ENCODE measurements around the gene MREG.

The MREG gene

GRCh38 chr2:215911301-215912085 lies 101.9 kb downstream of the MREG start:
- DNase-seq (ENCODE audit: low read depth, low spot score), result no peak
- no peak for TF ChIP-seq CTCF (IDR thresholded peaks at IDR 0.05; ENCODE audit: insufficient read depth, low read length, missing control alignments)
- ChIA-PET CTCF (interaction anchor here (1.0 to 2.0 kb wide), 3 partner anchors 8 to 456 kb away, joined by 3 to 7 read pairs (median 5); no protein-coding TSS in a partner anchor), POLR2A (no interaction called here)
- no peak overlapping the region for H3K4me3 ChIP-seq (ENCODE audit: low read depth, low read length)

DNA sequence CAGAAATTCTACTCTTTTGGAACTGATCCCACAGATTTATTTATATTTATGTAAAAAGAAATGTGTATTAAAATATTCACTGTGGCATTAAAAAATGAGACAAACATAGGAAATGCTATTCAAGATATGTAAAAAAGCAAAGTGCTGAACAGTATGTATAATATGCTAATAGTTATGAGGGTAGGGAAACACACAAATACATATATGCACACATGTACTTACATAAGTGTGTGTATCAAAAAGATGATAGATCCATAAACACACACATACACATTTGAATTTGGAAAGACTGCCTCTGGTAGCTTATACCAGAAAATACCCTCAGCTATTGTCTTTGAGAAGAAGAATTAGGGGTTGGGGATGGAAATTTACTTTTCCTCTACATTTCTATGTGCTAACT lies 103.2 kb downstream of the MREG start:
- POLR2A ChIA-PET, result no interaction called here
- DNase-seq (ENCODE audit: low read depth, low spot score), result no peak
- CTCF ChIA-PET, result no interaction called here
- no peak for TF ChIP-seq CTCF (IDR thresholded peaks at IDR 0.05; ENCODE audit: insufficient read depth, low read length, missing control alignments)
- H3K4me3 ChIP-seq (ENCODE audit: low read depth, low read length), result no peak overlapping the region

GRCh38 chr2:215907147-215907546 lies 106.2 kb downstream of the MREG start:
- TF ChIP-seq CTCF (IDR thresholded peaks at IDR 0.05; ENCODE audit: insufficient read depth, low read length, missing control alignments), result no peak
- no peak for DNase-seq (ENCODE audit: low read depth, low spot score)
- ChIA-PET CTCF (no interaction called here), POLR2A (interaction anchor here (0.6 kb wide), 1 partner anchor 105 kb away, joined by 3 read pairs; no protein-coding TSS in a partner anchor)
- no peak overlapping the region for H3K4me3 ChIP-seq (ENCODE audit: low read depth, low read length)

GRCh38 chr2:215906458-215906857 lies 106.9 kb downstream of the MREG start:
- no peak overlapping the region for H3K4me3 ChIP-seq (ENCODE audit: low read depth, low read length)
- TF ChIP-seq CTCF (IDR thresholded peaks at IDR 0.05; ENCODE audit: insufficient read depth, low read length, missing control alignments), result no peak
- ChIA-PET POLR2A (interaction anchor here (0.6 kb wide), 1 partner anchor 105 kb away, joined by 3 read pairs; no protein-coding TSS in a partner anchor), CTCF (no interaction called here)
- no peak for DNase-seq (ENCODE audit: low read depth, low spot score)

- H3K4me3 ChIP-seq (ENCODE audit: low read depth, low read length), result no peak overlapping the region
- ChIA-PET POLR2A (no interaction called here), CTCF (no interaction called here)
- no peak for TF ChIP-seq CTCF (IDR thresholded peaks at IDR 0.05; ENCODE audit: insufficient read depth, low read length, missing control alignments)
- no peak for DNase-seq (ENCODE audit: low read depth, low spot score)
Measured at GRCh38 chr2:215905691-215906090, 107.7 kb downstream of the MREG start.

DNA sequence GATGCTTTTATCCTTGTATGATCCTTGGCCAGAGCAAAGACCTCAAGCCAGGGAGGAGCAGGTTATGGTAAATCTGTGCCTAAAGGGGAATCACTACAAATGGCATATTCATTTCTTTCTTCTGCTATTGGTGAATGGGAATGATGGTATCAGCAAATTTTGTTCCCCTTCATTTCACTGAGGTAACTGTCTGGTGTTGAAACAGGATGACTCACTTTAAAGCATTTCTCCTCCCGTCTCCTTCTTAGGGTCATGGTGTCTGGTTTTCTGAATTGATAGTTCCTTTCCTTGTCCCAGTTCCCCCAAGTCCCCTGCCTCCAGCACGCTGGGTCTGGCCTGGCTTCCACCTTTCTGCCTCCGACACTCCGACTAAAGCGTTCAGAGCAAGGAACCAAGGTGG lies 109.2 kb downstream of the MREG start:
- POLR2A ChIA-PET, result no interaction called here
- TF ChIP-seq CTCF (IDR thresholded peaks at IDR 0.05; ENCODE audit: insufficient read depth, low read length, missing control alignments), result no peak
- CTCF ChIA-PET, result no interaction called here
- DNase-seq (ENCODE audit: low read depth, low spot score), result no peak
- no peak overlapping the region for H3K4me3 ChIP-seq (ENCODE audit: low read depth, low read length)
